Mucosa of stomach (tissue), 1 donor: ENCODE results near the gene ZNF862.
"Not testable (repeated sequence)": the region's sequence is repeated elsewhere in the genome, so short reads cannot be mapped to it uniquely, and the experiment has no call there.

ENCODE experiments used
- H3K27me3 ChIP-seq: one replicate; pipeline ENCODE4 v1.7.0; 2013; ENCODE audit warnings: mild to moderate bottlenecking, low read length; ENCODE audit not compliant: control insufficient read depth, insufficient read depth
- H3K36me3 ChIP-seq: one replicate; pipeline ENCODE4 v1.7.0; 2013; ENCODE audit warnings: low read length; ENCODE audit not compliant: control insufficient read depth, insufficient read depth
- H3K4me1 ChIP-seq: one replicate; pipeline ENCODE4 v1.7.0; 2013; ENCODE audit warnings: mild to moderate bottlenecking, low read length; ENCODE audit not compliant: control insufficient read depth, insufficient read depth
- H3K4me3 ChIP-seq: one replicate; pipeline ENCODE4 v1.7.0; 2013; ENCODE audit warnings: low read length
- H3K9ac ChIP-seq: one replicate; pipeline ENCODE4 v1.7.0; 2013; ENCODE audit warnings: mild to moderate bottlenecking, low read length, moderate library complexity
- H3K9me3 ChIP-seq: one replicate; pipeline ENCODE4 v1.7.0; 2013; ENCODE audit warnings: mild to moderate bottlenecking, low read length, moderate library complexity; ENCODE audit not compliant: control insufficient read depth
- donor health status: Pancreatic carcinoma.

ZNF862 gene

DNA sequence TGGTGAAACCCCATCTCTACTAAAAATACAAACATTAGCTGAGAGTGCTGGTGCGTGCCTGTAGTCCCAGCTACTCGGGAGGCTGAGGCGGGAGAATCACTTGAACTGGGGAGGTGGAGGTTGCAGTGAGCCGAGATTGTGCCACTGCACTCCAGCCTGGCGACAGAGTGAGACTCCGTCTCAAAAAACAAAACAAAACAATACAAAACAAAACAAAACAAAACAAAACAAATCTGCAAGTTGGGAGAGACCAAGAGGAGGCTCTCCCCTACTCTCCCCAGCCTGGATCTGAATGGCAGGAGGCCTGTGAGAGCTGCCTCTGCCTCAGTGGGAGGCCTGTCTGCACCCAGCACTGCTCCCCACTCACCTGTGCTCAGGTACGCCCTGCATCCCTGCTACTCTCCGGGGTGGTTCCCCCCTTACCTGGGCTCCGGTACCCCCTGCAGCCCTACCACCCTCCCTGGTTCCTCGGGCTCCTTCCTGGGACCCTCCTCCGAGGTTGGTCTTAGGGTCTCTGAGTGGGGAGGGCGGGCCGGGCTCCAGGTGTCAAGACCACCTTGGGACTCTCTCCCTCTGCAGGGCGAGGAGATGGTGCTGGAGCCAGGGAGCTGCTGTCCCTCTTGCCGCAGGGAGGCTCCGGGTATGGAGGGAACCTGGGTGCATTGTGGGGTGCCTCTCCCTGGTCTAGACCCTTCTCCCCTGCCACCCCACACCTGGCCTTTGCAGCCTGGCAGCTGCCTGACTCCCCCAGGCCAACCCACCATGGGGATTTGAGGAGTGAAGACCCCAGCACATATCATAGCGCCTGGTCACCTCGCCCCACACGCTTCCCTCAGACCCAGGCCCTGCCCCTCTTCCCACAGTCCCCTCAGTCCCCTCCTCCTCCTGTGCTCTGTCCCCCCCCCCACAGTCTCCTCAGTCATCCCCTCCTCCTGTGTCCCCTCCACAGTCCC lies 9.5 kb upstream of the ZNF862 start:
- Histone ChIP-seq H3K9ac (no peak overlapping the region), H3K27me3 (peaks cover 7% of the 10 kb centered on the region)

GRCh38 chr7:149830527-149830926 lies 7.6 kb upstream of the ZNF862 start:
- not testable (repeated sequence) for H3K9me3 ChIP-seq, H3K36me3 ChIP-seq, H3K27me3 ChIP-seq, H3K4me3 ChIP-seq, H3K4me1 ChIP-seq, H3K9ac ChIP-seq

More for the DNA sequence above, 9.5 kb upstream of the ZNF862 start:
- H3K4me1 ChIP-seq, result no peaks in the 10 kb centered on the region
- no peak overlapping the region for H3K4me3 ChIP-seq
- no peaks in the 10 kb centered on the region for H3K9me3 ChIP-seq
- H3K36me3 ChIP-seq, result no peaks in the 10 kb centered on the region

GRCh38 chr7:149830997-149831740 lies 7.0 kb upstream of the ZNF862 start:
- Histone ChIP-seq H3K27me3 (peaks cover 7% of the 10 kb centered on the region), H3K4me3 (no peak overlapping the region), H3K9me3 (no peaks in the 10 kb centered on the region), H3K9ac (no peak overlapping the region), H3K36me3 (no peaks in the 10 kb centered on the region), H3K4me1 (no peaks in the 10 kb centered on the region)

GRCh38 chr7:149831741-149832219 lies 6.4 kb upstream of the ZNF862 start:
- Histone ChIP-seq H3K9ac (no peak overlapping the region), H3K4me1 (no peaks in the 10 kb centered on the region), H3K9me3 (no peaks in the 10 kb centered on the region), H3K4me3 (no peak overlapping the region), H3K36me3 (no peaks in the 10 kb centered on the region), H3K27me3 (peaks cover 7% of the 10 kb centered on the region)

DNA sequence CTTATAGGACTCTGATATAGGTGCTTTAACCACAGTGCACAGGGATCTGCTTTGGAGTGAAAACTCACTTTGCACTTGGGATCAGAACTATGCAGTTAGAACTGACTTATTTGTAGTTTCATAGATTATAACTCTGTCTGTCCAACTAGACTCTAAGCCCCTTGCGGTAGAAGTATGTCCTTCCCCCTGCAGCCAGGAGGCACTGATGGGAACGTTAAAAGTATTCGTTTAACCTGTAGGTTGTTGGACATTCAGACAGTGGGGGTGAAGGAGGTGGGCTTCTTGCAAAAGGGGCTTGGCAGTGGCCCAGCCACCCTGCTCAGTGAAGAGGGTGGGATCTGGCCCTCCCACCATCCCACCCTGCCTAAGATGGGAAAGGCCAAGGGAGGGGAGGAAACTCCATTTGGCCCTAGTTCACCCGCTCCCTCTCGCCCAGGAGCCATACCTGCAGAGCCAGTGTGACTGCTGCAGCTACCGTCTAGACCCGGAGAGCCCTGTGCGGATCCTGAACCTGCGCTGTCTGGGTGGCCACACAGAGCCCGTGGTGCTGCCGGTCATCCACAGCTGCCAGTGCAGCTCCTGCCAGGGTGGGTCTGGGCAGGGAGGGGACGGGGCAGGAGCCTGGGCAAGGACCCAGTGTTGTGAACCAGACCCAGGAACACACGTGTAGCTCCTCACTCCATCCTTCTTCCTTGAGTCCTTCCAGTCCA lies 5.7 kb upstream of the ZNF862 start:
- peaks cover 7% of the 10 kb centered on the region for H3K27me3 ChIP-seq
- H3K36me3 ChIP-seq, result no peaks in the 10 kb centered on the region
- H3K9me3 ChIP-seq, result no peaks in the 10 kb centered on the region
- no peak overlapping the region for H3K9ac ChIP-seq
- no peak overlapping the region for H3K4me3 ChIP-seq
- H3K4me1 ChIP-seq, result no peaks in the 10 kb centered on the region

DNA sequence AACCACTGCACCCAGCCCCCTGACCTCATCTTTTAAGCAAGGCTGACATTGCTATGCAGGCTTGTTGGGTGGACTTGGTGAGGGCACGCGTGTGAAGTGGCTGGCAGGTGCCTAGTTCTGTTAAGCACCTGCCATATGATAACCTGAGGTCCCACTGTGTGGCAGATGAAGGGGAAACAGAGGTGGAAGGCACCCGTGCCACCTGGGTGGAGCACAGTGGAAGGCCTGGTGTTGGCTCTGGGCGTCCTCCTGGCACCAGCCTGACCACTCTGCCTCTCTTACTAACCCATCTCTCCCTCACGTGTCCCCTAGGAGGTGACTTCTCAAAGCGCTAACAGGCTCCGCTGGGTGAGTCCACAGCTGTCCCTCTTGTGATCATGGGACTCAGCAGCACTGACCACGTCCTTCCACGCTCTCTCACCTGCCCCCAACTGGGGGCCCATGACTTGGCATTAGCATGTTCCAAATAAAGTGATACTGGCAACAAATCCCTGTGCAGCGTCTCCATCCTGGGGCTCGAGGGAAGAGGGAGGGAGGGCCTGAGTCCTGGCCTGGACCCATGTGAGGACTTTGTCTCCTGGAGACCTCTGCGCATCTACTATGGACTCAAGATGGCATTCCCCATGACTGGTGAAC lies 4.6 kb upstream of the ZNF862 start:
- Histone ChIP-seq H3K9ac (no peak overlapping the region), H3K36me3 (no peaks in the 10 kb centered on the region), H3K4me3 (no peak overlapping the region), H3K4me1 (peaks cover 4% of the 10 kb centered on the region), H3K27me3 (peaks cover 7% of the 10 kb centered on the region), H3K9me3 (no peaks in the 10 kb centered on the region)

GRCh38 chr7:149834601-149835000 lies 3.6 kb upstream of the ZNF862 start:
- H3K36me3 ChIP-seq, result no peaks in the 10 kb centered on the region
- peaks cover 7% of the 10 kb centered on the region for H3K27me3 ChIP-seq
- H3K4me1 ChIP-seq, result peaks cover 10% of the 10 kb centered on the region
- H3K9ac ChIP-seq, result no peak overlapping the region
- H3K9me3 ChIP-seq, result no peaks in the 10 kb centered on the region
- H3K4me3 ChIP-seq, result no peak overlapping the region

DNA sequence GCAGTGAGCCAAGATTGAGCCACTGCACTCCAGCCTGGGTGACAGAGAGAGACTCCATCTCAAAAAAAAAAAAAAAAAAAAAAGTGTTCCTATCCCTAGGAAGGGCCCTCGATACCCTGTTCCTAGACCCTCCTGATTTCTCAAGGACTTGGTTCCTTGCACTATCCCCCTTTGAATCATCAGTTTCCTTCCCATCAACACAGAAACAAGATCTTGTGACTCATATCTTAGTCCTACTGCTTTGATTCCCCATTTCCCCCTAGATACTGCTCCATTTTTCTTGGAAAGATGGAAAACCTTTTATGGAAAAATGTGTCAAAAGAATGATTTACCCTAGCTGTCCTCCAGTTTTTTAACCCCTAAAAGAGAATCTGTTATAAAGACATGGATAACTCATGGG lies 1.7 kb upstream of the ZNF862 start:
- Histone ChIP-seq H3K9me3 (no peaks in the 10 kb centered on the region), H3K36me3 (no peaks in the 10 kb centered on the region), H3K4me3 (no peak overlapping the region), H3K27me3 (peaks cover 3% of the 10 kb centered on the region), H3K9ac (no peak overlapping the region), H3K4me1 (peaks cover 10% of the 10 kb centered on the region)

DNA sequence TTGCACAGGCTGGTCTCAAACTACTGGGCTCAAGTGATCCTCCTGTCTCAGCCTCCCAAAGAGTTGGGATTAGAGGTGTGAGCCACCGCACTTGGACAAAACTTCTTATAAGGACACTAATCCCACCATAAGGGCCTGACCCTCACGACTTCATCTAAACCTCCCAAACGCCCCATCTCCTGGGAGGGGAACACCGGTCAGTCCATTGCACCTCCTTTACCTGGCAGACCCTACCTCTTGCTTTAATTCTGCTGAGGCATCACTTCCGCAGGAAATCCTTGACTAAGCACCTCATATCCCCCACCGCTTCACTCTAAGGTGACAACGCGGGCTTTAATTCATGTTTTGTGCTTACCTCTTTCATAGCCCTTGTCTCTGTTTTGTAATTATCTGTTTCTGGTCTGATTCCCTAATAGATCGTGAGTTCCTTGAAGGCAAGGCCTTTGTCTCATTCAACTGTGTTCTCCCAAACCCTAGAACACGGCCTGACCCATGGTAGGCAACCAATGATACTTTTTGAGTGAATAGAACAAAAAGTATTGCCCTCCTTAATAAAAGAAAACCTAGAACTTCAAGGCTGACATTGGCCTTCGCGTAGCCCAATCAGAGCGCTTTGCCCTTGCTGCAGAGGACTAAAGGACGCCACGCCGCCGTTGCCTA lies 481 bp upstream of the ZNF862 start:
- Histone ChIP-seq H3K4me3 (peak overlapping the region; percentile 77), H3K4me1 (peaks cover 10% of the 10 kb centered on the region), H3K9ac (no peak overlapping the region), H3K27me3 (no peaks in the 10 kb centered on the region), H3K9me3 (no peaks in the 10 kb centered on the region), H3K36me3 (no peaks in the 10 kb centered on the region)

GRCh38 chr7:149838992-149839408 lies 825 bp downstream of the ZNF862 start:
- Histone ChIP-seq H3K4me1 (peaks cover 10% of the 10 kb centered on the region), H3K4me3 (peak overlapping the region; percentile 77), H3K36me3 (no peaks in the 10 kb centered on the region), H3K9ac (peak overlapping the region; percentile 76), H3K27me3 (no peaks in the 10 kb centered on the region), H3K9me3 (no peaks in the 10 kb centered on the region)

DNA sequence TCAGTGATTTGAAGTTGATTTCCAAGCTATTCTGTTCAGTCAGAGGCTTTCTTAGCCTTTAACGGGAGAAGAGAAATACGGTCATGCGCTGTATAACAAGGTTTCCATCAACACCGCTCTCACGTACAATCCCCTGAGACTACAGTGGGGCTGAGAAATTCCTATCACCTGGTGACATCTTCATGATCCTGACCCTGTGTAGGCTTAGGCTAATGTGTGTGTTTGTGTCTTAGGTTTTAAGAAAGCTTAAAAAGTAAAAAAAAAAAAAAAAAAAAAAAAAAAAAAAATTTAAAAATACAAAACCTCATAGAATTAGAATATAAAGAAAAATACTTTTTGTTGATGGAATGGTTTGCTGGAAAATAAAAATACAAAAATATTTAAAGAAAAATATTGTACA lies 1.8 kb downstream of the ZNF862 start:
- H3K4me1 ChIP-seq, result peaks cover 10% of the 10 kb centered on the region
- no peaks in the 10 kb centered on the region for H3K9me3 ChIP-seq
- no peak overlapping the region for H3K9ac ChIP-seq
- H3K4me3 ChIP-seq, result no peak overlapping the region
- H3K27me3 ChIP-seq, result no peaks in the 10 kb centered on the region
- no peaks in the 10 kb centered on the region for H3K36me3 ChIP-seq
